ENCODE results near the gene OR1B1. TPM values are rescaled to one million over a fixed set of nuclear protein-coding genes. Genes with fewer than 3 reads are reported as not detected.

Gene OR1B1
- total RNA-seq, result not detected in 2 replicates

GRCh38 chr9:122657527-122657926, at the start of gene OR1B1:
Gene OR1B1 (minus strand): TSS chr9:122657627.

DNA sequence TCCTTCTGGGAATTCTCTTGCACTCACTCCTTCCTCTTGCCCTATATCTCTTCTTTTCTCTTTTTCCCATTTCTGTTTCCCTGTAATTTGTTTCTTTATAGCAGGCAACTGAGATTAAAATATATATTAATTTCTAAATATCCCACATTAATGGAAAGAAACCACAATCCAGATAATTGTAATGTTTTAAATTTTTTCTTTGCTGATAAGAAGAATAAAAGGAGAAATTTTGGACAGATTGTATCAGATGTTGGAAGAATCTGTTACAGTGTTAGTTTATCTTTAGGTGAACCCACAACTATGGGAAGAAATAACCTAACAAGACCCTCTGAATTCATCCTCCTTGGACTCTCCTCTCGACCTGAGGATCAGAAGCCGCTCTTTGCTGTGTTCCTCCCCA, 4.0 kb upstream of the OR1B1 start, which contains the start of gene OR1L1:
Gene OR1L1 (plus strand): TSS at position 301 of the 400 bp plus-strand sequence. CDS start 0 bp downstream, at position 301.

DNA sequence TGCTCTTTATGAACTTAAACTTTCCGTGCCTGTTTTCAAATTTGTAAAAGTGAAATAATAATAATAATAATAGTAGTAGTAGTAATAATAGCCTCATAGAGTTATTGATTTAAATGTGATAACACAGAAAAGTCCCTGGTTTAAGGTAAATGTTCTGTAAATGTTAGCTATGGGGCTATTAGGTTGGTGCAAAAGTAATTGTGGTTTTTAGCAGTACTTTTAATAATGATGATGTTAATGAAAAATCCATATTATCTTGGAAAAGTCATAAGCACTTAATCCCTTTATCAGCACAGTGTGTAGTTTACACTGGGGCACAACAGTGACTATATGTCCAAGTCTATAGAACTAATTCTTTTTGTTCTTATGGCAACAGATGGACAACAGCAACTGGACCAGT, 43.1 kb downstream of the OR1B1 start, which contains the start of gene OR1Q1:
Gene OR1Q1 (plus strand): TSS at position 377 of the 400 bp plus-strand sequence. CDS start 0 bp downstream, at position 377.

DNA sequence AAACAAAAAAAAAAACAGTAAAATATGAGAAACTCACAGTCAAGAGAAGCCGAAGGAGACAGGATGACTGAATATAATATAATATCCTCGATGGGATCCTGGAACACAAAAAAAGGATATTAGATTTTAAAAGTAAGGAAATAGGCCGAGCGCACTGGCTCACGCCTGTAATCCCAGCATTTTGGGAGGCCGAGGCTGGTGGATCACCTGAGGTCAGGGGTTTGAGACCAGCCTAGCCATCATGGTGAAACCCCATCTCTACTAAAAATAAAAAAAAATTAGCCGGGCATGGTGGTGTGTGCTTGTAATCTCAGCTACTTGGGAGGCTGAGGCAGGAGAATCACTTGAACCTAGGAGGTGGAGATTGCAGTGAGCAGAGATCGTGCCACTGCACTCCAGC, 74.1 kb downstream of the OR1B1 start, which contains the start of gene OR1L8:
Gene OR1L8 (minus strand): TSS at position 101 of the 400 bp plus-strand sequence. CDS start 14,907 bp downstream, outside the sequence.

Other genes with a start within 250 kb of the OR1B1 start
- gene OR1J1, start 179.7 kb downstream of the OR1B1 start, total RNA-seq, result not detected in 2 replicates
- not detected in 2 replicates for gene OR1J2, start 146.8 kb downstream of the OR1B1 start, total RNA-seq
- not detected in 2 replicates for gene OR1J4, start 138.5 kb downstream of the OR1B1 start, total RNA-seq
- gene OR1N1, start 130.3 kb downstream of the OR1B1 start, total RNA-seq, result not detected in 2 replicates
- gene OR1N2, start 104.5 kb downstream of the OR1B1 start, total RNA-seq, result not detected in 2 replicates
- gene OR1L8, start 74.2 kb downstream of the OR1B1 start, total RNA-seq, result not detected in 2 replicates
- not detected in 2 replicates for gene OR1Q1, start 42.9 kb downstream of the OR1B1 start, total RNA-seq
- not detected in 2 replicates for gene OR1L1, start 4.1 kb upstream of the OR1B1 start, total RNA-seq
- not detected in 2 replicates for gene OR1L3, start 17.5 kb upstream of the OR1B1 start, total RNA-seq
- gene OR1L4, start 66.4 kb upstream of the OR1B1 start, total RNA-seq, result not detected in 2 replicates
- not detected in 2 replicates for gene OR1L6, start 84.7 kb upstream of the OR1B1 start, total RNA-seq
- not detected in 2 replicates for gene OR5C1, start 131.3 kb upstream of the OR1B1 start, total RNA-seq
- gene OR1K1, start 142.5 kb upstream of the OR1B1 start, total RNA-seq, result not detected in 2 replicates
- gene PDCL, start 171.0 kb upstream of the OR1B1 start, total RNA-seq, result 10.0 and 10.1 TPM in 2 replicates
- gene RC3H2, start 247.7 kb upstream of the OR1B1 start, total RNA-seq, result 29.3 and 43.4 TPM in 2 replicates